Endothelial cell of umbilical vein (primary cell): ENCODE data around the gene MIPEP. TPM values are rescaled to one million over a fixed set of nuclear protein-coding genes. Genes with fewer than 3 reads are reported as not detected.
A peak's percentile ranks its signal among the peaks of the same experiment; 100 is the strongest.

Experiments used
- BruUV-seq: library from RNA; stranded (reverse); fragments of 400-500 nt; replicated peaks from 2 replicates; lab custom pipeline; 2021; lab: Mats Ljungman, UMichigan
- CTCF ChIA-PET: fragments of 300-600, 350-600 bp; sonication (Branson Sonifier 250); formaldehyde crosslinking; loops from one replicate; lab custom pipeline; 2021; ENCODE audit warnings: antibody characterized with exemption, inconsistent platforms; lab: Charles Lee
- POLR2A ChIA-PET: fragments of 300-600, 350-600 bp; sonication (Branson Sonifier 250); formaldehyde crosslinking; loops from one replicate; lab custom pipeline; 2021; ENCODE audit warnings: antibody characterized with exemption, inconsistent platforms; lab: Charles Lee
- DNase-seq: peaks from one replicate; pipeline ENCODE4 v3.0.0-alpha.2; 2011; ENCODE audit warnings: low read depth, low spot score
- FAIRE-seq: peaks from 2 replicates; lab custom pipeline; 2011; peaks lifted over from hg19 to GRCh38; lab: Jason Lieb, UNC
- H2AFZ ChIP-seq: 2 replicates; pipeline ENCODE4 v1.6.0; 2012; ENCODE audit warnings: low read depth, low read length, control low read depth, inconsistent platforms
- H3K27ac ChIP-seq: 2 replicates; pipeline ENCODE4 v1.5.1; 2011; ENCODE audit warnings: low read depth, mild to moderate bottlenecking, control low read depth, low read length, moderate library complexity; ENCODE audit not compliant: insufficient read depth
- H3K27me3 ChIP-seq, 2 experiments: 2 replicates each; pipeline versions ENCODE4 v1.6.0 to v1.6.1; 2011; ENCODE audit warnings: low read length in 2 of 2, mixed read lengths in 1 of 2; ENCODE audit not compliant: control insufficient read depth in 2 of 2, insufficient read depth in 2 of 2
- H3K36me3 ChIP-seq, 2 experiments: 2 replicates in 1 of 2; 3 replicates in 1 of 2; pipeline ENCODE4 v1.5.1; 2011; ENCODE audit warnings: low read length in 2 of 2, mild to moderate bottlenecking in 1 of 2, moderate library complexity in 1 of 2; ENCODE audit not compliant: control insufficient read depth in 2 of 2, insufficient read depth in 2 of 2; ENCODE audit errors: extremely low read depth in 1 of 2
- H3K4me1 ChIP-seq: 3 replicates; pipeline ENCODE4 v1.5.1; 2011; ENCODE audit warnings: mild to moderate bottlenecking, low read length; ENCODE audit not compliant: control insufficient read depth, insufficient read depth; ENCODE audit errors: extremely low read depth
- H3K4me2 ChIP-seq: 2 replicates; pipeline ENCODE4 v1.6.1; 2011; ENCODE audit warnings: low read length, control low read depth, mixed read lengths; ENCODE audit not compliant: insufficient read depth
- H3K4me3 ChIP-seq, 3 experiments: fragments of 200-600 bp in 1 of 3; sonication (generic), shearing (Covaris generic) in 1 of 3; replicated peaks in 1 of 3; 2 replicates each; pipeline ENCODE4 v1.5.1; 2011 to 2016; ENCODE audit warnings: control low read depth in 3 of 3, low read length in 3 of 3, mild to moderate bottlenecking in 2 of 3, inconsistent platforms in 1 of 3, low read depth in 1 of 3, moderate library complexity in 1 of 3; ENCODE audit not compliant: insufficient read depth in 1 of 3
- H3K79me2 ChIP-seq: 2 replicates; pipeline ENCODE4 v1.6.0; 2012; ENCODE audit warnings: low read length, inconsistent platforms; ENCODE audit not compliant: control insufficient read depth, insufficient read depth
- H3K9ac ChIP-seq: replicated peaks from 2 replicates; pipeline ENCODE3; 2011; ENCODE audit warnings: low read length, control low read depth; ENCODE audit not compliant: insufficient read depth; ENCODE audit errors: extremely low read depth
- H3K9me1 ChIP-seq: replicated peaks from 3 replicates; pipeline ENCODE4 v1.6.0; 2011; ENCODE audit warnings: mild to moderate bottlenecking, low read length; ENCODE audit not compliant: control insufficient read depth, insufficient read depth; ENCODE audit errors: extremely low read depth
- H3K9me3 ChIP-seq: replicated peaks from 2 replicates; pipeline ENCODE4 v1.5.1; 2012; ENCODE audit warnings: low read length, inconsistent platforms; ENCODE audit not compliant: control insufficient read depth, insufficient read depth
- H4K20me1 ChIP-seq: replicated peaks from 2 replicates; pipeline ENCODE3; 2011; ENCODE audit warnings: mild to moderate bottlenecking, low read length; ENCODE audit not compliant: control insufficient read depth, insufficient read depth; ENCODE audit errors: extremely low read depth
- EZH2 ChIP-seq: IDR thresholded peaks from 2 replicates; pipeline ENCODE4 v1.6.1; 2012; ENCODE audit warnings: borderline replicate concordance, low read depth, mild to moderate bottlenecking, moderate library complexity, low read length, inconsistent platforms; ENCODE audit not compliant: severe bottlenecking
- FOS ChIP-seq: IDR thresholded peaks from 2 replicates; pipeline ENCODE4 v1.6.1; 2011; ENCODE audit warnings: mild to moderate bottlenecking, low read length, moderate library complexity, borderline replicate concordance; ENCODE audit not compliant: insufficient read depth
- GATA2 ChIP-seq: IDR thresholded peaks from 2 replicates; pipeline ENCODE4 v1.7.0; 2011; ENCODE audit warnings: low read depth, mild to moderate bottlenecking, moderate library complexity, mixed read lengths, low read length; ENCODE audit not compliant: insufficient read length, insufficient read depth
- JUN ChIP-seq: IDR thresholded peaks from 2 replicates; pipeline ENCODE4 v1.6.1; 2011; ENCODE audit warnings: borderline replicate concordance, low read depth; ENCODE audit not compliant: insufficient read length, insufficient read depth
- MYC ChIP-seq: IDR thresholded peaks from one replicate; pipeline ENCODE4 v1.6.1; 2011; ENCODE audit warnings: mild to moderate bottlenecking, low read depth, low read length
- POLR2A ChIP-seq: IDR thresholded peaks from 2 replicates; pipeline ENCODE4 v1.6.1; 2012; ENCODE audit warnings: low read depth, mild to moderate bottlenecking, control low read depth, low read length
- POLR2AphosphoS5 ChIP-seq: IDR thresholded peaks from 2 replicates; pipeline ENCODE4 v1.6.1; 2012; ENCODE audit warnings: low read depth, mild to moderate bottlenecking, control low read depth, low read length, moderate library complexity; ENCODE audit not compliant: insufficient read depth
- dilution Hi-C: fragments of 300-500 bp; cut with MboI; formaldehyde crosslinking; loops from one replicate; pipeline ENCODE4 v1.15.0; 2019; ENCODE audit warnings: low sequenced_read_pairs; ENCODE audit not compliant: extremely low pct_ligation_motif_present
- intact Hi-C: fragments of 100-400 bp; cut with micrococcal nuclease; formaldehyde crosslinking; loops from one replicate; pipeline ENCODE4 v1.10.0; 2022
- polyA plus RNA-seq, 4 experiments: library from polyadenylated mRNA; depleted of rRNA in 3 of 4; stranded (reverse) in 3 of 4; unstranded in 1 of 4; fragments of >200 nt; gene quantifications; 2 replicates each; pipeline versions ENCODE4 v1.2.1 to v1.2.3, GENCODE V29; 2011 to 2012; ENCODE audit warnings: missing spikeins in 1 of 4
- total RNA-seq: library from RNA; stranded (reverse); gene quantifications from 2 replicates; pipeline ENCODE4 v1.2.3, GENCODE V29; 2021
- TF ChIP-seq, protein P1 (sequence below): IDR thresholded peaks from 2 replicates; pipeline ENCODE4 v1.6.1; 2011; ENCODE audit not compliant: insufficient read depth, insufficient read length
- TF ChIP-seq, protein P2 (sequence below), 2 donors: IDR thresholded peaks; 1 replicate in 1 of 2; 2 replicates in 1 of 2; pipeline ENCODE4 v1.5.1; 2011; ENCODE audit warnings: low read length in 2 of 2, mild to moderate bottlenecking in 2 of 2, moderate library complexity in 2 of 2, control low read depth in 1 of 2, inconsistent platforms in 1 of 2, low read depth in 1 of 2; ENCODE audit not compliant: insufficient read depth in 1 of 2; ENCODE audit errors: extremely low read depth in 1 of 2

MIPEP gene
- total and polyA plus RNA-seq, 2 donors (not counting 3 experiments of a cell fraction or from before 2014, with no cell fraction given): 12.4 to 19.2 TPM

DNA sequence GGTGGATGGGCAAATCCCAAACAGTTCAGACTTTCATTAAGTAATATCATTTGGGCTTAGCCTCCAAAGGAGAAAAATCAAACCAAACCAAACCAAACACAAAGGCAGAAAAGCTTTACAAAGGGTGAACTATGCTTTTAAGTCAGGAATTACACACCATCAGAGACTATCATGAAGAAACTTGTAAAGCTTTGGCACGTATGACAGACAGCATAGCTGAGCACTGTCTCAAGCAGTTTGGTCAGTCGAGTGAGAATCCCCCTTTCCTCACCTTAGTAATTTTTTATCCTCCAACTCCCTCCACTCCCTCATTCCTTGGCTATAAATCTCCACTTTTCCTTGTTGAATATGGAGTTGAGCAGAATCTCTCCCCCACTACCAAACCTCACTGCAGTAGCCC lies 72.1 kb downstream of the MIPEP start:
- H3K4me2 ChIP-seq: no peak overlapping the region
- FAIRE-seq: no peak
- intact Hi-C loops (no loop called here), dilution Hi-C loops (no loop called here)
- no peaks in the 10 kb centered on the region for H3K9me3 ChIP-seq
- H2AFZ ChIP-seq: no peak overlapping the region
- TF ChIP-seq MYC (no peak), FOS (no peak), JUN (no peak), POLR2A (no peak), EZH2 (no peak), POLR2AphosphoS5 (no peak)
- TF ChIP-seq, protein P1, sequence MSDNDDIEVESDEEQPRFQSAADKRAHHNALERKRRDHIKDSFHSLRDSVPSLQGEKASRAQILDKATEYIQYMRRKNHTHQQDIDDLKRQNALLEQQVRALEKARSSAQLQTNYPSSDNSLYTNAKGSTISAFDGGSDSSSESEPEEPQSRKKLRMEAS: no peak
- H3K27ac ChIP-seq: no peak overlapping the region
- H3K9ac ChIP-seq: no peak overlapping the region
- no peak for DNase-seq
- H3K27me3 ChIP-seq: no peaks in the 10 kb centered on the region
- ChIA-PET POLR2A (no interaction called here), CTCF (interaction anchor here (1.2 kb wide), 1 partner anchor 13 kb away, joined by 3 read pairs; no protein-coding TSS in a partner anchor)
- H3K4me3 ChIP-seq: no peak overlapping the region
- no peaks in the 10 kb centered on the region for H4K20me1 ChIP-seq
- no peaks in the 10 kb centered on the region for H3K36me3 ChIP-seq
- H3K79me2 ChIP-seq: no peaks in the 10 kb centered on the region
- no peaks in the 10 kb centered on the region for H3K9me1 ChIP-seq
- BruUV-seq: no TSS peak
- peaks cover 3% of the 10 kb centered on the region for H3K4me1 ChIP-seq

DNA sequence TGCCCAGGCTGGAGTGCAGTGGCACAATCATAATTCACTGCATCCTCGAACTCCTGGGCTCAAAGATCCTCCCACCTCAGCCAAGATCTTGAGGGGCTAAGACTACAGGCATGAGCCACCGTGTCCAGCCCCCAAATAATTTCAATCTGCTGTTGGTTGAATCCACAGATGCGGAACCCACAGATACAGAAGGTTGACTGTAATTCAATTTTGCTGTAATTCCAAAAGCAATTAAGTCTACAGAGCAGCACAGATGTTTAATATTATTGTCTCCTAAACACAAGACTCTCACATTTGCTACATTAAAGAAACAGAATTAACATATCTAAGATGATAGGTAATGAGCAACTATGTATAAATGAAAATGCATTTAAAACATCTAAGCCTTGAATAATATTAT lies 75.6 kb downstream of the MIPEP start:
- Histone ChIP-seq H3K9me1 (no peaks in the 10 kb centered on the region), H2AFZ (no peak overlapping the region), H3K9ac (no peak overlapping the region), H3K27ac (no peak overlapping the region), H4K20me1 (no peaks in the 10 kb centered on the region), H3K79me2 (no peaks in the 10 kb centered on the region), H3K9me3 (no peaks in the 10 kb centered on the region), H3K4me3 (no peak overlapping the region), H3K27me3 (no peaks in the 10 kb centered on the region), H3K36me3 (no peaks in the 10 kb centered on the region), H3K4me1 (peaks cover 3% of the 10 kb centered on the region), H3K4me2 (no peak overlapping the region)
- CTCF ChIA-PET: interaction anchor here (0.9 kb wide), 1 partner anchor 10 kb away, joined by 3 read pairs; no protein-coding TSS in a partner anchor
- BruUV-seq: no TSS peak
- TF ChIP-seq EZH2 (no peak), MYC (no peak), POLR2AphosphoS5 (no peak), FOS (no peak), JUN (no peak), GATA2 (no peak), POLR2A (no peak)
- TF ChIP-seq, protein P1: no peak
- TF ChIP-seq, protein P2, sequence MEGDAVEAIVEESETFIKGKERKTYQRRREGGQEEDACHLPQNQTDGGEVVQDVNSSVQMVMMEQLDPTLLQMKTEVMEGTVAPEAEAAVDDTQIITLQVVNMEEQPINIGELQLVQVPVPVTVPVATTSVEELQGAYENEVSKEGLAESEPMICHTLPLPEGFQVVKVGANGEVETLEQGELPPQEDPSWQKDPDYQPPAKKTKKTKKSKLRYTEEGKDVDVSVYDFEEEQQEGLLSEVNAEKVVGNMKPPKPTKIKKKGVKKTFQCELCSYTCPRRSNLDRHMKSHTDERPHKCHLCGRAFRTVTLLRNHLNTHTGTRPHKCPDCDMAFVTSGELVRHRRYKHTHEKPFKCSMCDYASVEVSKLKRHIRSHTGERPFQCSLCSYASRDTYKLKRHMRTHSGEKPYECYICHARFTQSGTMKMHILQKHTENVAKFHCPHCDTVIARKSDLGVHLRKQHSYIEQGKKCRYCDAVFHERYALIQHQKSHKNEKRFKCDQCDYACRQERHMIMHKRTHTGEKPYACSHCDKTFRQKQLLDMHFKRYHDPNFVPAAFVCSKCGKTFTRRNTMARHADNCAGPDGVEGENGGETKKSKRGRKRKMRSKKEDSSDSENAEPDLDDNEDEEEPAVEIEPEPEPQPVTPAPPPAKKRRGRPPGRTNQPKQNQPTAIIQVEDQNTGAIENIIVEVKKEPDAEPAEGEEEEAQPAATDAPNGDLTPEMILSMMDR (IDR thresholded peaks at IDR 0.05; ENCODE audit: extremely low read depth in 1 of 2, insufficient read depth in 1 of 2, low read depth in 1 of 2, low read length in 2 of 2): no peak
- no peak for DNase-seq
- peak; percentile 12 for FAIRE-seq
- POLR2A ChIA-PET: no interaction called here
- intact Hi-C loops: no loop called here
- dilution Hi-C loops: no loop called here
